ENCODE measurements around the gene PLEKHG7. TPM values are rescaled to one million over a fixed set of nuclear protein-coding genes. Genes with fewer than 3 reads are reported as not detected.

PLEKHG7 gene
- polyA plus RNA-seq, 3 donors, result not detected

GRCh38 chr12:92753976-92754885 lies 51.4 kb downstream of the PLEKHG7 start:
- Histone ChIP-seq H3K4me2 (replicated peaks; ENCODE audit: extremely low read depth, low read length, poor library complexity, severe bottlenecking) (no peak overlapping the region), H3K36me3 (replicated peaks in 1 of 2; ENCODE audit: control insufficient read depth in 1 of 2, insufficient read depth in 2 of 2, low read length in 2 of 2) (no peaks in the 10 kb centered on the region), H3K9me3 (replicated peaks in 1 of 2; ENCODE audit: control insufficient read depth in 1 of 2, insufficient read depth in 1 of 2, low read length in 2 of 2) (no peaks in the 10 kb centered on the region), H3K79me2 (ENCODE audit: insufficient read depth, low read length) (no peaks in the 10 kb centered on the region), H3K27me3 (ENCODE audit: control insufficient read depth in 2 of 2, insufficient read depth in 2 of 2, low read length in 2 of 2) (no peaks in the 10 kb centered on the region), H4K20me1 (ENCODE audit: insufficient read depth, low read length) (no peaks in the 10 kb centered on the region), H3K27ac (ENCODE audit: low read depth in 1 of 2, low read length in 2 of 2) (no peak overlapping the region), H3K4me3 (replicated peaks in 1 of 3; ENCODE audit: low read depth in 2 of 3, low read length in 3 of 3) (no peak overlapping the region), H3K9ac (ENCODE audit: insufficient read depth, low read length, poor library complexity, severe bottlenecking) (no peak overlapping the region), H2AFZ (ENCODE audit: insufficient read depth, low read depth, low read length, poor library complexity, severe bottlenecking) (no peak overlapping the region), H3K4me1 (ENCODE audit: control insufficient read depth in 1 of 2, insufficient read depth in 2 of 2, low read length in 2 of 2) (no peaks in the 10 kb centered on the region)
- intact Hi-C loops (cut with micrococcal nuclease), result no loop called here
- H3K9me3 Mint-ChIP-seq, result peaks cover 0 to 5% (median 0%) of the 10 kb centered on the region in 7 donors
- 100% methylated on average over 1 of the region's 10 CpGs for WGBS (ENCODE audit: insufficient coverage)
- no peak overlapping the region for H3K27ac Mint-ChIP-seq
- no peak for TF ChIP-seq CTCF (IDR thresholded peaks at IDR 0.05)
- no peaks in the 10 kb centered on the region for H3K36me3 Mint-ChIP-seq
- peaks cover 0 to 3% (median 2%) of the 10 kb centered on the region in 3 donors for H3K27me3 Mint-ChIP-seq (ENCODE audit: low read depth in 3 of 3)
- H3K4me1 Mint-ChIP-seq, result peaks cover 3% of the 10 kb centered on the region
- DNase-seq, result no peak
- H3K4me3 Mint-ChIP-seq, result no peak overlapping the region

GRCh38 chr12:92756898-92757596 lies 54.3 kb downstream of the PLEKHG7 start:
- no peak overlapping the region for H3K27ac Mint-ChIP-seq
- TF ChIP-seq CTCF (IDR thresholded peaks at IDR 0.05), result no peak

More at GRCh38 chr12:92756898-92757596, 54.3 kb downstream of the PLEKHG7 start:
- no peaks in the 10 kb centered on the region for H3K27me3 ChIP-seq (ENCODE audit: control insufficient read depth in 2 of 2, insufficient read depth in 2 of 2, low read length in 2 of 2)
- Mint-ChIP-seq H3K36me3 (no peaks in the 10 kb centered on the region), H3K4me3 (no peak overlapping the region), H3K4me1 (peaks cover 11% of the 10 kb centered on the region), H3K27me3 (ENCODE audit: low read depth in 3 of 3) (peaks cover 0 to 2% (median 1%) of the 10 kb centered on the region in 3 donors), H3K9me3 (peaks cover 0 to 5% (median 0%) of the 10 kb centered on the region in 7 donors)
- no peaks in the 10 kb centered on the region for H4K20me1 ChIP-seq (ENCODE audit: insufficient read depth, low read length)
- DNase-seq, result no peak
- no peaks in the 10 kb centered on the region for H3K36me3 ChIP-seq (replicated peaks in 1 of 2; ENCODE audit: control insufficient read depth in 1 of 2, insufficient read depth in 2 of 2, low read length in 2 of 2)
- 83% methylated on average over 1 of the region's 3 CpGs for WGBS (ENCODE audit: insufficient coverage)
- no peak overlapping the region for H3K4me3 ChIP-seq (replicated peaks in 1 of 3; ENCODE audit: low read depth in 2 of 3, low read length in 3 of 3)
- intact Hi-C loops (cut with micrococcal nuclease), result no loop called here
- no peak overlapping the region for H3K27ac ChIP-seq (ENCODE audit: low read depth in 1 of 2, low read length in 2 of 2)
- peaks cover 8 to 14% of the 10 kb centered on the region in 2 donors for H3K4me1 ChIP-seq (ENCODE audit: control insufficient read depth in 1 of 2, insufficient read depth in 2 of 2, low read length in 2 of 2)
- H3K79me2 ChIP-seq (ENCODE audit: insufficient read depth, low read length), result no peaks in the 10 kb centered on the region
- no peak overlapping the region for H3K9ac ChIP-seq (ENCODE audit: insufficient read depth, low read length, poor library complexity, severe bottlenecking)
- H3K4me2 ChIP-seq (replicated peaks; ENCODE audit: extremely low read depth, low read length, poor library complexity, severe bottlenecking), result no peak overlapping the region
- no peaks in the 10 kb centered on the region for H3K9me3 ChIP-seq (replicated peaks in 1 of 2; ENCODE audit: control insufficient read depth in 1 of 2, insufficient read depth in 1 of 2, low read length in 2 of 2)
- H2AFZ ChIP-seq (ENCODE audit: insufficient read depth, low read depth, low read length, poor library complexity, severe bottlenecking), result no peak overlapping the region
